WTC11 (cell line): ENCODE data around the gene FGD3.

ENCODE experiments used
- ATF2 ChIP-seq: sonication (generic); formaldehyde crosslinking; IDR thresholded peaks from 2 replicates; pipeline ENCODE4 v1.8.1; 2022; ENCODE audit warnings: low read depth, missing genetic modification reagents, borderline replicate concordance
- ATF6 ChIP-seq: sonication (generic); formaldehyde crosslinking; IDR thresholded peaks from 2 replicates; pipeline ENCODE4 v1.8.1; 2023; ENCODE audit warnings: mild to moderate bottlenecking, missing genetic modification reagents
- CTCF ChIP-seq: fragments of 200-600 bp; IDR thresholded peaks from 2 replicates; pipeline ENCODE4 v1.8.0; 2022; ENCODE audit warnings: antibody characterized with exemption
- E2F1 ChIP-seq: sonication (generic); formaldehyde crosslinking; IDR thresholded peaks from 2 replicates; pipeline ENCODE4 v1.8.0; 2022; ENCODE audit warnings: mild to moderate bottlenecking, missing genetic modification reagents
- FOXJ3 ChIP-seq: sonication (generic); formaldehyde crosslinking; IDR thresholded peaks from 2 replicates; pipeline ENCODE4 v1.9.0; 2021; ENCODE audit warnings: missing genetic modification reagents, mild to moderate bottlenecking, borderline replicate concordance
- NR2C2 ChIP-seq: sonication (generic); formaldehyde crosslinking; IDR thresholded peaks from 2 replicates; pipeline ENCODE4 v1.8.0; 2022; ENCODE audit warnings: mild to moderate bottlenecking, missing genetic modification reagents
- SP1 ChIP-seq: sonication (generic); formaldehyde crosslinking; conservative IDR thresholded peaks from 2 replicates; pipeline ENCODE4 v1.8.1; 2022; ENCODE audit warnings: missing genetic modification reagents
- USF2 ChIP-seq: sonication (generic); formaldehyde crosslinking; IDR thresholded peaks from 2 replicates; pipeline ENCODE4 v1.8.1; 2023; ENCODE audit warnings: mild to moderate bottlenecking, missing genetic modification reagents, moderate library complexity

- TF ChIP-seq CTCF = no peak
- TF ChIP-seq SP1 (CRISPR knock-in tag) = no peak
- TF ChIP-seq E2F1 = no peak
- no peak for TF ChIP-seq NR2C2 (CRISPR knock-in tag)
- TF ChIP-seq USF2 (CRISPR knock-in tag) = no peak
- TF ChIP-seq ATF2 (CRISPR knock-in tag) = no peak
- TF ChIP-seq FOXJ3 (CRISPR knock-in tag) = no peak
- no peak for TF ChIP-seq ATF6 (CRISPR knock-in tag)
These were observed 32.9 kb downstream of the FGD3 start for GRCh38 chr9:92980085-92980745.
